K562 (cell line): ENCODE data around the gene TOX2. TPM values are rescaled to one million over a fixed set of nuclear protein-coding genes. Genes with fewer than 3 reads are reported as not detected.

Source experiments
- ARID2 ChIP-seq: fragments of 450-650 bp; IDR thresholded peaks from 2 replicates; pipeline ENCODE4 v1.6.1; 2017; ENCODE audit warnings: antibody characterized with exemption, mild to moderate bottlenecking
- CBFA2T2 ChIP-seq: fragments of 450-650 bp; conservative IDR thresholded peaks from 2 replicates; pipeline ENCODE4 v1.6.1; 2017; ENCODE audit warnings: mild to moderate bottlenecking
- FOXJ3 ChIP-seq: sonication (generic); formaldehyde crosslinking; IDR thresholded peaks from 2 replicates; pipeline ENCODE4 v1.4.0; 2020; ENCODE audit warnings: mild to moderate bottlenecking, missing genetic modification reagents
- FOXK2 ChIP-seq, 2 experiments: fragments of 450-650 bp; IDR thresholded peaks in 1 of 2; conservative IDR thresholded peaks in 1 of 2; 2 replicates each; pipeline ENCODE4 v1.6.1; 2016; ENCODE audit warnings: low read depth in 2 of 2, mild to moderate bottlenecking in 1 of 2
- GATA2 ChIP-seq: sonication (generic); formaldehyde crosslinking; IDR thresholded peaks from 2 replicates; pipeline ENCODE4 v1.4.0; 2020; ENCODE audit warnings: mild to moderate bottlenecking, missing genetic modification reagents
- GTF2E2 ChIP-seq: fragments of 200-800 bp; sonication (Bioruptor generic); IDR thresholded peaks from 2 replicates; pipeline ENCODE4 v1.6.1; 2016; ENCODE audit warnings: missing genetic modification characterization, missing compliant biosample characterization
- KAT2B ChIP-seq: IDR thresholded peaks from one replicate; pipeline ENCODE4 v1.6.1; 2012; ENCODE audit warnings: low read depth, mild to moderate bottlenecking, control low read depth, inconsistent platforms, low read length, moderate library complexity
- NCOA1 ChIP-seq: fragments of 450-650 bp; IDR thresholded peaks from 2 replicates; pipeline ENCODE4 v1.6.1; 2016; ENCODE audit warnings: low read depth
- NCOA6 ChIP-seq: fragments of 450-650 bp; IDR thresholded peaks from 2 replicates; pipeline ENCODE4 v1.6.1; 2017; ENCODE audit warnings: mild to moderate bottlenecking
- PHF21A ChIP-seq: fragments of 450-650 bp; IDR thresholded peaks from 2 replicates; pipeline ENCODE4 v1.6.1; 2017; ENCODE audit warnings: low read depth, borderline replicate concordance
- POU5F1 ChIP-seq: fragments of 150-350 bp; IDR thresholded peaks from 2 replicates; pipeline ENCODE4 v1.6.1; 2014; ENCODE audit warnings: borderline replicate concordance, low read length, low read depth, mild to moderate bottlenecking; ENCODE audit not compliant: partially characterized antibody
- PRPF4 ChIP-seq: fragments of 200-400 bp; formaldehyde crosslinking; IDR thresholded peaks from one replicate; pipeline ENCODE4 v1.6.1; 2017; ENCODE audit warnings: low read length, low read depth, mild to moderate bottlenecking; ENCODE audit not compliant: insufficient read depth, poor library complexity, severe bottlenecking
- RAD21 ChIP-seq, 2 experiments: fragments of 250-450 bp in 1 of 2; fragments of 450-650 bp in 1 of 2; sonication (Bioruptor Pico) in 1 of 2; formaldehyde crosslinking in 1 of 2; IDR thresholded peaks in 1 of 2; conservative IDR thresholded peaks in 1 of 2; 2 replicates each; pipeline versions ENCODE4 v1.4.0 to v1.8.0; 2020 to 2022; ENCODE audit warnings: mild to moderate bottlenecking in 2 of 2, moderate library complexity in 1 of 2
- SAFB ChIP-seq: fragments of 200-400 bp; formaldehyde crosslinking; IDR thresholded peaks from 2 replicates; pipeline ENCODE4 v1.6.1; 2017; ENCODE audit warnings: low read depth, low read length, borderline replicate concordance
- SMAD1 ChIP-seq: fragments of 150-350 bp; IDR thresholded peaks from 2 replicates; pipeline ENCODE4 v1.6.1; 2014; ENCODE audit warnings: low read length, low read depth; ENCODE audit not compliant: partially characterized antibody
- SMARCA4 ChIP-seq: fragments of 450-650 bp; IDR thresholded peaks from 2 replicates; pipeline ENCODE4 v1.6.1; 2016
- SMARCA5 ChIP-seq: fragments of 450-650 bp; IDR thresholded peaks from 2 replicates; pipeline ENCODE4 v1.6.1; 2016
- SMARCC2 ChIP-seq: fragments of 450-650 bp; IDR thresholded peaks from 2 replicates; pipeline ENCODE4 v1.6.1; 2017; ENCODE audit warnings: antibody characterized with exemption, moderate library complexity, mild to moderate bottlenecking, low read depth
- SREBF1 ChIP-seq: fragments of 150-350 bp; IDR thresholded peaks from 2 replicates; pipeline ENCODE4 v1.6.1; 2014; ENCODE audit warnings: antibody characterized with exemption, low read depth, low read length, borderline replicate concordance
- TAF15 ChIP-seq: fragments of 200-400 bp; formaldehyde crosslinking; IDR thresholded peaks from 2 replicates; pipeline ENCODE4 v1.6.1; 2017; ENCODE audit warnings: mild to moderate bottlenecking, low read depth, low read length, moderate library complexity
- TCF7L2 ChIP-seq: fragments of 150-350 bp; IDR thresholded peaks from 2 replicates; pipeline ENCODE4 v1.6.1; 2016; ENCODE audit warnings: low read depth, mild to moderate bottlenecking, low read length, moderate library complexity
- ZBTB33 ChIP-seq: sonication (generic); formaldehyde crosslinking; IDR thresholded peaks from 2 replicates; pipeline ENCODE4 v1.8.1; 2023; ENCODE audit warnings: mild to moderate bottlenecking, missing genetic modification reagents
- ZKSCAN8 ChIP-seq: fragments of 200-800 bp; sonication (Bioruptor generic); IDR thresholded peaks from 2 replicates; pipeline ENCODE4 v1.6.1; 2016; ENCODE audit warnings: missing genetic modification characterization, missing compliant biosample characterization
- ZMIZ1 ChIP-seq, 2 experiments: fragments of 150-350 bp in 1 of 2; IDR thresholded peaks; 2 replicates each; pipeline ENCODE4 v1.6.1; 2012 to 2016; ENCODE audit warnings: low read depth in 2 of 2, low read length in 2 of 2, mild to moderate bottlenecking in 1 of 2, moderate library complexity in 1 of 2
- ZNF197 ChIP-seq: fragments of 200-800 bp; sonication (Bioruptor generic); IDR thresholded peaks from 2 replicates; pipeline ENCODE4 v1.6.1; 2016; ENCODE audit warnings: low read depth, missing genetic modification characterization, missing compliant biosample characterization
- ZNF583 ChIP-seq: fragments of 250-450 bp; sonication (Bioruptor Pico); IDR thresholded peaks from 2 replicates; pipeline ENCODE4 v1.4.0; 2020
- ZNF76 ChIP-seq: fragments of 250-450 bp; sonication (Bioruptor Pico); IDR thresholded peaks from 2 replicates; pipeline ENCODE4 v1.4.0; 2020; ENCODE audit warnings: mild to moderate bottlenecking, moderate library complexity, borderline replicate concordance
- polyA plus RNA-seq, 8 experiments: library from polyadenylated mRNA; depleted of rRNA in 4 of 8; stranded (reverse) in 5 of 8; unstranded in 3 of 8; fragments of >200 nt; fragmentation: Nextera tagmentation in 2 of 8; fragmentation: Illumina TruSeq in 1 of 8; extraction: Ambion mirVana in 2 of 8; extraction: Trizol in 1 of 8; gene quantifications; 2 replicates each; pipeline versions ENCODE4 v1.2.1 to v1.2.3, GENCODE V29; 2011 to 2014; ENCODE audit warnings: inconsistent platforms in 1 of 8, missing spikeins in 1 of 8
- total RNA-seq, 7 experiments: library from RNA; depleted of rRNA in 6 of 7; stranded (reverse); fragments of >200 nt in 6 of 7; fragmentation: Illumina TruSeq in 2 of 7; extraction: Trizol in 2 of 7; gene quantifications; 2 replicates each; pipeline versions ENCODE4 v1.2.1 to v1.2.3, GENCODE V29; 2011 to 2021; ENCODE audit warnings: low replicate concordance in 1 of 7

Gene TOX2
- total and polyA plus RNA-seq, 9 of the 15 experiments (the other 6 are each of a cell fraction or from before 2014, with no cell fraction given), result not detected

- TF ChIP-seq ZBTB33 (CRISPR knock-in tag), result no peak
- TF ChIP-seq FOXK2 (conservative IDR thresholded peaks at IDR 0.05 in 1 of 2, IDR thresholded peaks at IDR 0.05 in 1 of 2; ENCODE audit: low read depth in 2 of 2), result no peak
- TF ChIP-seq RAD21 (CRISPR knock-in tag; conservative IDR thresholded peaks at IDR 0.05 in 1 of 2, IDR thresholded peaks at IDR 0.05 in 1 of 2), result peak; percentile 25 to 38; a peak in 3 of 4 replicates
- TF ChIP-seq SAFB, result no peak
- no peak for TF ChIP-seq SREBF1
- peak; percentile 33; the same call in 1 of the 2 replicates for TF ChIP-seq GATA2 (CRISPR knock-in tag)
- no peak for TF ChIP-seq ZNF583
- TF ChIP-seq CBFA2T2, result peak; percentile 77
- TF ChIP-seq SMAD1, result no peak
- TF ChIP-seq TAF15, result no peak
- TF ChIP-seq ZMIZ1 (IDR thresholded peaks at IDR 0.05; ENCODE audit: low read depth in 2 of 2, low read length in 2 of 2), result no peak
- no peak for TF ChIP-seq KAT2B
- TF ChIP-seq ZNF76, result no peak
- TF ChIP-seq SMARCA5, result no peak
- TF ChIP-seq TCF7L2, result no peak
- TF ChIP-seq NCOA6, result no peak
- TF ChIP-seq PRPF4, result no peak
- no peak for TF ChIP-seq SMARCC2
- no peak for TF ChIP-seq NCOA1
- TF ChIP-seq GTF2E2 (tag), result no peak
- no peak for TF ChIP-seq PHF21A
- TF ChIP-seq SMARCA4, result no peak
- TF ChIP-seq FOXJ3 (CRISPR knock-in tag), result no peak
- no peak for TF ChIP-seq ARID2
- TF ChIP-seq POU5F1, result no peak
- TF ChIP-seq ZNF197, result no peak
- no peak for TF ChIP-seq ZKSCAN8
These were observed 91.9 kb downstream of the TOX2 start (continued) for GRCh38 chr20:44006578-44006977.
